ENCODE data around the gene SREBF2. TPM values are rescaled to one million over a fixed set of nuclear protein-coding genes. Genes with fewer than 3 reads are reported as not detected.
A peak's percentile ranks its signal among the peaks of the same experiment; 100 is the strongest.

SREBF2 gene
- total RNA-seq, 1 donor from 2014 or later, result 108 TPM

GRCh38 chr22:41800348-41801146, 32.4 kb upstream of the SREBF2 start, which contains the start of gene CCDC134:
CCDC134 (plus strand) TSS chr22:41800679; CDS start chr22:41808891, 8,212 bp downstream.
- peak; percentile 47 for DNase-seq (ENCODE audit: low read depth)
- Histone ChIP-seq H3K36me3 (ENCODE audit: control insufficient read depth, insufficient read depth, low read length) (no peaks in the 10 kb centered on the region), H3K4me3 (ENCODE audit: low read depth, low read length) (peak within 1 kb of the TSS; percentile 82), H3K27me3 (ENCODE audit: control insufficient read depth, insufficient read depth, low read length) (no peaks in the 10 kb centered on the region)
- no peak for TF ChIP-seq CTCF (IDR thresholded peaks at IDR 0.05; ENCODE audit: insufficient read depth, low read length, poor library complexity, severe bottlenecking)

- Histone ChIP-seq H3K36me3 (ENCODE audit: control insufficient read depth, insufficient read depth, low read length) (no peaks in the 10 kb centered on the region), H3K27me3 (ENCODE audit: control insufficient read depth, insufficient read depth, low read length) (no peaks in the 10 kb centered on the region), H3K4me3 (ENCODE audit: low read depth, low read length) (peak overlapping the region; percentile 82)
- no peak for TF ChIP-seq CTCF (IDR thresholded peaks at IDR 0.05; ENCODE audit: insufficient read depth, low read length, poor library complexity, severe bottlenecking)
- no peak for DNase-seq (ENCODE audit: low read depth)
Measured at GRCh38 chr22:41801147-41801819, 31.6 kb upstream of the SREBF2 start.

- TF ChIP-seq CTCF (IDR thresholded peaks at IDR 0.05; ENCODE audit: insufficient read depth, low read length, poor library complexity, severe bottlenecking), result no peak
- Histone ChIP-seq H3K4me3 (ENCODE audit: low read depth, low read length) (peak overlapping the region; percentile 82), H3K27me3 (ENCODE audit: control insufficient read depth, insufficient read depth, low read length) (no peaks in the 10 kb centered on the region), H3K36me3 (ENCODE audit: control insufficient read depth, insufficient read depth, low read length) (no peaks in the 10 kb centered on the region)
- DNase-seq (ENCODE audit: low read depth), result no peak
Measured at GRCh38 chr22:41801886-41802285, 31.0 kb upstream of the SREBF2 start.

DNA sequence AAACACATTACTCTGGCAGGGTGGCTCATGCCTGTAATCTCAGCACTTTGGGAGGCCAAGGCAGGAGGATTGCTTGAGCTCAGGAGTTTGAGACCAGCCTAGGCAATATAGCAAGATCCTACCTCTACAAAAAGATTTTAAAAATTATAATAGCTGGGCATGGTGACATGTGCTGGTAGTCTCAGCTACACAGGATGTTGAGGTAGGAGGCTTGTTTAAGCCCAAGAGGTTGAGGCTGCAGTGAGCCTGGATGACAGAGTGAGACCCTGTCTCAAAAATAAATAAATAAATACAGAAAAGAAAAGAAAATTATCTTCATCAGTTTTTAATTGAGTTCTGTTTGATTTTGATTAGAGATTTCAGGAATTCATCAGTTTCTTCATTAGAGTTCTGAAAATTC, 27.3 kb upstream of the SREBF2 start:
- Histone ChIP-seq H3K27me3 (ENCODE audit: control insufficient read depth, insufficient read depth, low read length) (no peaks in the 10 kb centered on the region), H3K36me3 (ENCODE audit: control insufficient read depth, insufficient read depth, low read length) (peaks cover 1% of the 10 kb centered on the region), H3K4me3 (ENCODE audit: low read depth, low read length) (no peak overlapping the region)
- DNase-seq (ENCODE audit: low read depth), result no peak
- TF ChIP-seq CTCF (IDR thresholded peaks at IDR 0.05; ENCODE audit: insufficient read depth, low read length, poor library complexity, severe bottlenecking), result no peak

DNA sequence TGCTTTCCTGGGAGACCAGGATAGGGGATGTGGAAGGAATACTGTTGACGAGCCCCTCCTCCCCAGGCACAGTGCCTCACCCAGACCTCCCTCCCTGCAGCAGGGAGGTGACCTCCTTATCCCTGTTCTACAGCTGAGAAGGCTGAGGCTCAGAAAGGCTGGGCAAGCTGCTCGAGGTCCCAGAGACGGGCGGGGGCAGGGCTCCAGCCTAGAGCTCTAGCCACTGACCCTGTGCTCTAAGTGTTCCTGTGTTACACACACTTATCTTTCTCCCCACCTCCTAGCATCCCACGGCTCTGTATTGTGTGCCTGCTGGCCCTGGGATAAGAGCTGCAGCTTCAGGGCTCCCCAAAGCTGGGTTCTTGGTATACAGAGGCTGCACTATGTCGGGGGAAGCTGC, 24.5 kb upstream of the SREBF2 start:
- Histone ChIP-seq H3K27me3 (ENCODE audit: control insufficient read depth, insufficient read depth, low read length) (no peaks in the 10 kb centered on the region), H3K36me3 (ENCODE audit: control insufficient read depth, insufficient read depth, low read length) (peaks cover 1% of the 10 kb centered on the region), H3K4me3 (ENCODE audit: low read depth, low read length) (no peak overlapping the region)
- no peak for DNase-seq (ENCODE audit: low read depth)
- TF ChIP-seq CTCF (IDR thresholded peaks at IDR 0.05; ENCODE audit: insufficient read depth, low read length, poor library complexity, severe bottlenecking), result no peak

All from kidney epithelial cell (primary cell).